ENCODE results near the gene METTL5. TPM values are rescaled to one million over a fixed set of nuclear protein-coding genes. Genes with fewer than 3 reads are reported as not detected.

METTL5 gene
- total RNA-seq = 100 to 1,000 TPM in 2 of 4 donors, 10 to 100 TPM in 2; 52.4 to 140 (median 86.7) TPM

- no peak for TF ChIP-seq CTCF (IDR thresholded peaks at IDR 0.05; ENCODE audit: low read depth)
Measured at GRCh38 chr2:169824373-169825333, at the start of gene METTL5. Gene METTL5 (minus strand): TSS chr2:169824905. CDS start chr2:169824597, 308 bp downstream.

DNA sequence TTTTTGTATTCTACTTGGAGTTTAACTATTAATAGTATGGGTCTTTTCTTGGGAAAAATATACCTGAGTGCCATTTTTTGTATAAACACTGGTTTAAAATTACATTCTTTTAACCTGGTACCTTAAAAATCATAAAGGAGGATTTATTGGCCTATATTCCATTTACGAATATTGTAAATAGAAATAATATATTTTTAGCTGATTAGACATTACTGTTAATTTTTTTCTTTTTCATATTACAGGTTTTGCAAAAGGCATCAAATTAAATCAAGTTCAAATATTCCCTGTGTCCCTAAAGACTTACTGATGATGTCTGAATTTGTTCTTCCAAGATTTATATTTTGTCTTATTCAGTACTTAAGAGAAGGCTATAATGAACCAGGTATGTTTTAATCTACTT, 47.3 kb upstream of the METTL5 start:
- TF ChIP-seq CTCF (IDR thresholded peaks at IDR 0.05; ENCODE audit: low read depth) = no peak

- TF ChIP-seq CTCF (IDR thresholded peaks at IDR 0.05; ENCODE audit: low read depth) = no peak
Measured at GRCh38 chr2:169868951-169869350, 44.2 kb upstream of the METTL5 start.

DNA sequence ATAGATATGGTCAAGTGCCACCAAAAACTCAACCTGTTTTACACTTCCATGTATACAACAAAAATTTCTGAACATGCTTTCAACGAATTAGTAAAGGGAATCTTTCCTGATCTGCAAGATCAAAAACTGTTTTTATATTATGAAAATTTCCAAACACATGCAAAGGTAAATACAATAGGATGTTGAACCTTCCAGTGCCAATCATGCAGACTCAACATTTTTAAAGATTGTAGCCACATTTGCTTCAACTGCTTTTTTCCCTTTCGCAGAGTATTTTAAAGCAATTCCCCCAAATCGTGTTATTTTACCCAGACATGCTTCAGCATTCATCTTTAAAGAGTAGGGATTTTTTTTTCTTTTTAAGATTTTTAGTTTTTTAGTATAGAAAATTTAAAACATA, 42.9 kb upstream of the METTL5 start:
- TF ChIP-seq CTCF (IDR thresholded peaks at IDR 0.05; ENCODE audit: low read depth) = no peak

DNA sequence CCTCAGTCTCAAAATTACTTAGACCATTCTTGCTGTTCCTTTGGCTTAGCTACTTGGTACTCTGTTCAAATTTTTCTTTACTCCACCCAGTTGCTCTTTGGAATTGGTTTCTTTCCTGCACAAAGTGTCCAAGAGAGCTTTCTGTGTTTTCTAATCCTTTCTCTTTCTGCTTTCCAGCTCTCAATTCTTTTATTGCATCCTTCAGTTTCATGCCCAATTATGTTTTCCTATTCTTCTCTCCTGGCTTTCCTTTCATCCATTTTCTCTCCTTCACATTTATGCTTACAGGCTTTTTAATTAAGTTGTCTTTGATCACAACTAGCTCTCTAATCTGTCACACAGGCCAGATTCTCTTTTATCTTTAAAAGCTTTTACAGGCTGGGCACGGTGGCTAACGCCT, 40.8 kb upstream of the METTL5 start:
- no peak for TF ChIP-seq CTCF (IDR thresholded peaks at IDR 0.05; ENCODE audit: low read depth)

- TF ChIP-seq CTCF (IDR thresholded peaks at IDR 0.05; ENCODE audit: low read depth) = no peak
Measured at GRCh38 chr2:169862816-169863215, 38.1 kb upstream of the METTL5 start.

DNA sequence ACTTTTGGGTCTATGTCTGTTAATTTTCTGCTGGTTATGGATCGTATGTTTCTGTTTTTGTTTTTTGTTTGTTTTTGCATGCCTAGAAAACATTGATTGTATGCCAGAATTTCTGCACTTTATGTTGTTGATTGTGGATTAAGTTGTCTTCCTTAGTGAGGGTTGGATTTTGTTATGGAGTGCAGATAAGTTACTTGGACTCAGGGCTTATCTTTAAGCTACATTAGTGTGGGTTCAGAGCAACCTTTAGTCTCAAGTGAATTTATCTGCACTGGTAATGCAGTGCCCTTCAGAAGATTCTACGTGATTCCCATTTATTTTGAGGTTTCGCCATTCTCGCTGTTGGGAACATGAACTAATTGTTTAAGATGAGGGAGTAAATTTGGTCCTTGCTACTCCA, 35.4 kb upstream of the METTL5 start:
- no peak for TF ChIP-seq CTCF (IDR thresholded peaks at IDR 0.05; ENCODE audit: low read depth)
